Measurements from ENCODE around the gene KCNG2.
"Not testable (repeated sequence)": the region's sequence is repeated elsewhere in the genome, so short reads cannot be mapped to it uniquely, and the experiment has no call there.

KCNG2 gene

GRCh38 chr18:79868168-79868784 lies 70.5 kb downstream of the KCNG2 start:
- in situ Hi-C loops (cut with MboI; ENCODE audit: low sequenced_read_pairs), result no loop called here

DNA sequence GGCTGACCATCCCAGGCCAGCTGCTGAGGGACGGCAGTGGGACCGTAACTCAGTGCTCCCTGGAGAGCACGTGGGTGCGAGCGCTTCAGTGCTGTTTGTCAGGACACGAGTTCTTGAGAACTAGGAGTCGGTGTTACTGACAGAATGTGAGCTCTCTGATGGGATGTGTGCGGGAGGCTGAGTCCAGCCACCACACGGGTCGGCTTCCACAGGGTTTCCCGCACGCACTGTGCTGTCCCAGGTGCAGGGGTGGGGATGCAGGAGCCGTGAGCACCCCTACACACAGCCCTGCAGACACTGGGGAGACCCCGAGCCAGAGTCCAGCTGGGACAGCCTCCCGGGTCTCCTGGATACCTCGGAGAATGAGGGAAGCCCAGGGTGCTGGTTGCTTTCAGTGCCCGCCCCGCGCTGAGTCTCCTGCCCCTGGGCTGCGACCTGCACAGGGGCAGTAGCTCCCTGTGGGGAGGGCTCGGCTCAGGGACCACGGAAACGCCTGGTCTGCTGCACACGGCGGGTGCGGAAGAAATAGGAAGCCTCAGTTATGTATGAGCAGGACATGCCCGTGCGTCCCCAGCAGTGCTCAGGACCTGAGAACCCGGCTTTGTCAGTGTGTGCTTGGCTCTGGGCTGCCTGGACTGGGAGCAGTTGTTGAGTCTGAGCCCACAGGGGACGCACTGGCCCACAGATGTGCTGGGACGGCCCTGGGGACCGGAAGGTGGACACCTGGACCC lies 71.2 kb downstream of the KCNG2 start:
- in situ Hi-C loops (cut with MboI; ENCODE audit: low sequenced_read_pairs), result no loop called here

GRCh38 chr18:79869591-79870300 lies 72.0 kb downstream of the KCNG2 start:
- in situ Hi-C loops (cut with MboI; ENCODE audit: low sequenced_read_pairs), result no loop called here

- in situ Hi-C loops (cut with MboI; ENCODE audit: low sequenced_read_pairs), result no loop called here
Observed at GRCh38 chr18:79870301-79871025, 72.7 kb downstream of the KCNG2 start.

GRCh38 chr18:79871026-79871390 lies 73.3 kb downstream of the KCNG2 start:
- in situ Hi-C loops (cut with MboI; ENCODE audit: low sequenced_read_pairs), result no loop called here

DNA sequence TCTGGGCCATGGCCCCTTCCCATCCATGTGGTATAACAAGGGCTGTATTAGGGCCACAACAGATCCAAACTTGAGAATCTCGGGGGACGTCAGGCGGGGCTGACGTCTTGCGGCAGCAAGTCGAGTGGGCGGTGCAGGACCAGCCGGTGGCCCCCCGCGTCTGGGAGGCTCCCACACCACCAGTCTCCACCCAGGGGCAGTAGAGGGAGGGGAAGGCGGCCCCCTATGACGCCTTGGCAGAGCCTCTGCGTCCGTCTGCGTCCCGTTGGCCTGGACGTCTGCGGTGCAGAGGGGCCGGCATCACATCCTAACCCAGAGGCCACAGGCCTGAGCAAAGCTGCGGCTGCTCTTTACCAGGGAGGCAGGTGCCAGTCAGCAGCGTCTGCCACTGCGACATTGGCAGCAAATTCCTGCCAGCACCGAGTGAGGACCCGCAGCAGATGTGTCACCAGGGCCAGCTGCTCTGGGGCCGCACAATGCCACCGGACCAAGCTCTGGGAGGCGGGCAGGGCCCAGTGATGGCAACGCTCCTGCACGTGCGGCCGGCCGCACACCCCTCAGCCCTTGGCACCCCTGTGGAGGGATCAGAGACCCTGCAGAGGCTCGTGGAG lies 73.8 kb downstream of the KCNG2 start:
- in situ Hi-C loops (cut with MboI; ENCODE audit: low sequenced_read_pairs), result no loop called here

DNA sequence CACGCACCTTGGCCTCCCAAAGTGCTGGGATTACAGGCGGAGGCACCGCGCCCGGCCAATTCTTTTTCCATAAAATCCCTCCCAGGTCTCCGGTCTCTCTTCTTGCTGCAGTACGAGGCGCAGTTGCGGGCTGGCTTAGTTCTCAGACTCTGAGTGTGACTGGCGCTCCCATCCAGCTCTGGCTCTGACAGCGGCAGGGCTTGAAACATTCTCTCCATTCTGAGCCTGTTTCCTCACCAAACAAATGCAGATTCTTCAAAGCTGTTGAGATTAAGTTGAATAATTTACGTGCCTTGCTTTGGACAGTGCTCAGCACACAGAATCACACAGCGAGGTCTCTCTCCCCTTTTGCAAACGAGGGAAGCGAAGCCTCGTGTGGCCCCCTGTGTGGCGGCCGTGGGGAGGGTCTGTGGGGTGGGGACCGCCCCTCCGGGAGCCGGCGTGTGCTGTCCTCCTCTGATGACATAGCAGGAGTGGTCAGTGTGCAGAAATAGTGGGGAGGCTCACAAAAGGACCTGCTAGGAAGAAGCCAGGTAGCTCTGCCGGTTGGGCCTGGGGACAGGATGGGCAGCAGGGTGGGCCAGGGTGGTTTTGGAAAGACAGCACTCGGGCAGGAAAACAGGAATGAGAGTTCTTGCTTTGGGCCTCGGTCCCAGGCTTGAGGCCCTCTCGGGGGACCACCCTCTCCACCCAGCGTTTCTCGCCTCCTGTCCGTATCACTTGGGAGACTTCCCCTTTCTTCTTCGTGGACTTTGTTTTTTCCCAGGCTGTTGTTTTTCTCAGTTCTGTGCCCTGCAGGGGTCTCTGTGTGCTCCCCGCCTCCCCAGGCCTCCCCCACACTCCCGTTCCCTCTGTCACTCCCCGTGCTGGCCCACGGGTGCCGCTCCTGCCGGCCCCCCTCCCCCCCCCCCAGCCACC lies 75.0 kb downstream of the KCNG2 start:
- in situ Hi-C loops (cut with MboI; ENCODE audit: low sequenced_read_pairs), result no loop called here

GRCh38 chr18:79873449-79874110 lies 75.8 kb downstream of the KCNG2 start:
- in situ Hi-C loops (cut with MboI; ENCODE audit: low sequenced_read_pairs), result no loop called here

- in situ Hi-C loops (cut with MboI; ENCODE audit: low sequenced_read_pairs), result no loop called here
Observed at GRCh38 chr18:79874553-79875530, 77.1 kb downstream of the KCNG2 start.

GRCh38 chr18:79875531-79875919 lies 77.8 kb downstream of the KCNG2 start:
- in situ Hi-C loops (cut with MboI; ENCODE audit: low sequenced_read_pairs), result no loop called here

GRCh38 chr18:79875931-79876461 lies 78.3 kb downstream of the KCNG2 start:
- in situ Hi-C loops (cut with MboI; ENCODE audit: low sequenced_read_pairs), result no loop called here

GRCh38 chr18:79876497-79876896 lies 78.8 kb downstream of the KCNG2 start:
- in situ Hi-C loops (cut with MboI; ENCODE audit: low sequenced_read_pairs), result no loop called here

DNA sequence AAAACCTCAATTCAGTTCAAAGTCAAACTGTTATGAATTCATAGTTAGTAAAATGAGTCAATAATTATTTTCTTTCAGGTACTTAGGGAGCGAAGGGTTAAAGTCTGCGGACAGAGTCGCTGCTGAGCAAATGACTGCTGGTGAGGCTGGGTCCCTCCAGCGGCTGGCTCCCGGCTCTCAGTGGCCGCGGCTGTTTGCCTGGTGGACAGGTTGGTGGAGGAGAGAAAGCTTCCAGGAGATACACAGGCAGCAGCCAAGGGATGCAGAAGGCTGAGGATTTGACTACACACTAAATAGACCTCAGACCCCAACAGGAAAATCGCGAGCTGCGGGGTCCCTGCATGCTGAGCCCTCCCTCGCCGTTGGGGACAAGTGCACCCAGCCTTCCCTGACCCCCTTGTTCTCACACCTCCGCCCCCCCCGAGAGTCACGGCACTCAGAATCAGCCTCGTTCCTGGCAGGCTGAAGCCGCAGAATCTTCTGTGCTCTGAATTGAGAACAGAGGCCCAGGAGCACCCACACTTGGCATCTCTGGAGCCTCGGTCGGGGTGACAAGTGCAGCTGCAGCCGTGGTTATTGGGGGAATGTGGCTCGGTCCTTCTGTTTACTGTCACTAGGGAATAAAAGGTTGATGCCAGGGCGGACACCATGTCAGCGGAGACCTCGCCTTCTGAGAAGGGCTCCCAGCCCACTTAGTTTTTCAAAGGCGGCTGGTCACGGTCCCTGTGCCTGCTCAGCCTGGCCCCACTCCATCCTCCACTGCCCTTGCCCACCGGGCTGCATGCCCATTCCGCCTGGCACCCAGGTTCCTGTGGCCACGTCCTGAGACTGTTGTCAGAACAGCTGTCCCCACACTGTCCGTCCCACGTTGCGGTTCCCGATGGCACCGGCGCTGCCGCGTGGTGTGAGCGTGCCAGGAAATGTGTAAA lies 79.7 kb downstream of the KCNG2 start:
- in situ Hi-C loops (cut with MboI; ENCODE audit: low sequenced_read_pairs), result no loop called here

DNA sequence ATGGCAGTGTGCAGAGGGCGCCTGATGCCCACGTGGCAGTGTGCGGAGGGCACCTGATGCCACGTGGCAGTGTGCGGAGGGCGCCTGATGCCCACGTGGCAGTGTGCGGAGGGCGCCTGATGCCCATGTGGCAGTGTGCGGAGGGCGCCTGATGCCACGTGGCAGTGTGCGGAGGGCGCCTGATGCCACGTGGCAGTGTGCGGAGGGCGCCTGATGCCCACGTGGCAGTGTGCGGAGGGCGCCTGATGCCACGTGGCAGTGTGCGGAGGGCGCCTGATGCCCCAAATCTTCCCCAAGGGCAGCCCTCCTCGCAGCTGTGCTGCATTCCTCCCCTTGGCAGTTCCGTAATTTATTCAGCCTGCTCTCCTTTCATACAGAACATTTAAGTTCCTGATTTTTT lies 80.5 kb downstream of the KCNG2 start:
- in situ Hi-C loops (cut with MboI; ENCODE audit: low sequenced_read_pairs), result not testable (repeated sequence)

GRCh38 chr18:79878741-79879378 lies 81.1 kb downstream of the KCNG2 start:
- in situ Hi-C loops (cut with MboI; ENCODE audit: low sequenced_read_pairs), result no loop called here

- in situ Hi-C loops (cut with MboI; ENCODE audit: low sequenced_read_pairs), result no loop called here
Observed at GRCh38 chr18:79879566-79879965, 81.8 kb downstream of the KCNG2 start.

DNA sequence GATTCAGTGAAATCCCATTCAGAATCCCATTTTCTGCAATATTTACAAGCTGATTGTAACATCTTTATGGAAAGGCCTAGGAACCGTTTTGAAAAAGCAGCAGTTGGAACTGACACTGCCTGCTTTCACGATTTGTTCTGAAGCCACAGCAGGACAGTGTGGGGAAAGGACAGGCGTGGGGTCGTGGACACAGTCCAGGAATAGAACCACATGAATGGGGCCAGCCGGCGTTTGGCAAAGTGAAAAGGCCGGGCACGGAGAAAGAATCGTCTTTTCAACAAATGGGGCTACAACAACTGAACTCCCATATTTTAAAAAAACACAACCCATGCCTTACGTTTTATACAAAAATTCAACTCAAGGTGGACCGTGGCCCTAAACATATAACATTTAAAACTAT lies 84.0 kb downstream of the KCNG2 start:
- in situ Hi-C loops (cut with MboI; ENCODE audit: low sequenced_read_pairs), result no loop called here

All from HL-60/S4 treated with phorbol 12-myristate 13-acetate at 8.2 ng/mL for 4 days and 3 days (cell line).